Prostate gland (tissue), 2 donors: Measurements from ENCODE around the gene COL1A1.

ENCODE experiments used
- POLR2AphosphoS5 ChIP-seq: sonication (generic); formaldehyde crosslinking; IDR thresholded peaks from one replicate; pipeline ENCODE4 v1.6.1; 2017; ENCODE audit warnings: antibody characterized with exemption
- TF ChIP-seq, protein P1 (sequence below), 4 experiments: fragments of 200-600 bp in 2 of 4; fragments of 450-650 bp in 2 of 4; sonication (generic) in 2 of 4; IDR thresholded peaks; 1 replicate in 3 of 4; 2 replicates in 1 of 4; pipeline ENCODE4 v1.5.1; 2016 to 2019; ENCODE audit warnings: antibody characterized with exemption in 4 of 4, mild to moderate bottlenecking in 2 of 4, moderate library complexity in 2 of 4

DNA sequence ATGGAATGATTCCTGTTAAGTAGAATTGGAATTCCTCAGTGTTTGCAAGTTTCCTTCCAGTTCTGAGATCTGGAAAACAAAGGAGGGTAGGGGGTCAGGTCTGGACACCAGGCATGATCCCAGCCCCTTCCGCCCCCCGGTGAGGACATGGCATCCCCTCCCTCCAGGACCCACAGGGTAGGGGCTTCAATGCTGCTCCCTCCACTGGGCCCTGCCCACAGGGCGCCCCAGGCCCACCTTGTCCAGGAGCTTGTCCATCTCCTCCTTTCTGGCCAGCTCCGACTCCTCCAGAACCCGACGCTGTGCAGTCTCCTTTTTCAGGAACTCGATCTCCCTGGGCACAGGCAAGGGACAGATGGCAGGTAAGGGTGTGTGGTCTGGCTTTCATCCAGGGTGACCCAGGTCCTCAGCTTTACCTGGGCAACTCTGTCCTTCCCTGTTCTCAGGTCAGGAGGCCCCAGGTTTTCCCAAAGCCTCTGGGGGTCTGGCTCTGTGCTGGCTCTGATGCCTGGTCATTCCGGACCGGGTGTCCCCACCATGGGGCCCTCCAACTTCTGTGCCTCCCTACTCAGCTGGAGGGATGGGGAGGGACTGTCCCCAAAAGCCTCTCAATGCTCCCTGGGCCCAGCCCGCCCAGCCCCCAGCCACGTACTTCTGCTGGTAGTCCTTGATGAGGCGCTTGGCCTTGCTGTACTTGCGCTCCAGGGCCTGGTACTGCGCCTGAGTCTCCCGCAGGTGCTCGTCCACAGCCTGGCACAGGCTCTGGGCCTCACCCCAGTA is 65.9 kb downstream of the COL1A1 start:
- TF ChIP-seq, protein P1, sequence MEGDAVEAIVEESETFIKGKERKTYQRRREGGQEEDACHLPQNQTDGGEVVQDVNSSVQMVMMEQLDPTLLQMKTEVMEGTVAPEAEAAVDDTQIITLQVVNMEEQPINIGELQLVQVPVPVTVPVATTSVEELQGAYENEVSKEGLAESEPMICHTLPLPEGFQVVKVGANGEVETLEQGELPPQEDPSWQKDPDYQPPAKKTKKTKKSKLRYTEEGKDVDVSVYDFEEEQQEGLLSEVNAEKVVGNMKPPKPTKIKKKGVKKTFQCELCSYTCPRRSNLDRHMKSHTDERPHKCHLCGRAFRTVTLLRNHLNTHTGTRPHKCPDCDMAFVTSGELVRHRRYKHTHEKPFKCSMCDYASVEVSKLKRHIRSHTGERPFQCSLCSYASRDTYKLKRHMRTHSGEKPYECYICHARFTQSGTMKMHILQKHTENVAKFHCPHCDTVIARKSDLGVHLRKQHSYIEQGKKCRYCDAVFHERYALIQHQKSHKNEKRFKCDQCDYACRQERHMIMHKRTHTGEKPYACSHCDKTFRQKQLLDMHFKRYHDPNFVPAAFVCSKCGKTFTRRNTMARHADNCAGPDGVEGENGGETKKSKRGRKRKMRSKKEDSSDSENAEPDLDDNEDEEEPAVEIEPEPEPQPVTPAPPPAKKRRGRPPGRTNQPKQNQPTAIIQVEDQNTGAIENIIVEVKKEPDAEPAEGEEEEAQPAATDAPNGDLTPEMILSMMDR (IDR thresholded peaks at IDR 0.05): no peak
- no peak for TF ChIP-seq POLR2AphosphoS5
